Mammary epithelial cell (primary cell): Measurements from ENCODE around the gene BHMT.

Experiments
- EZH2 ChIP-seq: IDR thresholded peaks from 2 replicates; pipeline ENCODE4 v1.6.1; 2012; ENCODE audit warnings: low read length, inconsistent platforms, borderline replicate concordance
- TF ChIP-seq, protein P1 (sequence below), 2 donors: IDR thresholded peaks in 1 of 2; conservative IDR thresholded peaks in 1 of 2; 2 replicates each; pipeline ENCODE4 v1.5.1; 2011 to 2012; ENCODE audit warnings: inconsistent platforms in 2 of 2, low read length in 2 of 2, mild to moderate bottlenecking in 2 of 2, control low read depth in 1 of 2, low read depth in 1 of 2; ENCODE audit not compliant: insufficient read depth in 1 of 2; ENCODE audit errors: extremely low read depth in 1 of 2

DNA sequence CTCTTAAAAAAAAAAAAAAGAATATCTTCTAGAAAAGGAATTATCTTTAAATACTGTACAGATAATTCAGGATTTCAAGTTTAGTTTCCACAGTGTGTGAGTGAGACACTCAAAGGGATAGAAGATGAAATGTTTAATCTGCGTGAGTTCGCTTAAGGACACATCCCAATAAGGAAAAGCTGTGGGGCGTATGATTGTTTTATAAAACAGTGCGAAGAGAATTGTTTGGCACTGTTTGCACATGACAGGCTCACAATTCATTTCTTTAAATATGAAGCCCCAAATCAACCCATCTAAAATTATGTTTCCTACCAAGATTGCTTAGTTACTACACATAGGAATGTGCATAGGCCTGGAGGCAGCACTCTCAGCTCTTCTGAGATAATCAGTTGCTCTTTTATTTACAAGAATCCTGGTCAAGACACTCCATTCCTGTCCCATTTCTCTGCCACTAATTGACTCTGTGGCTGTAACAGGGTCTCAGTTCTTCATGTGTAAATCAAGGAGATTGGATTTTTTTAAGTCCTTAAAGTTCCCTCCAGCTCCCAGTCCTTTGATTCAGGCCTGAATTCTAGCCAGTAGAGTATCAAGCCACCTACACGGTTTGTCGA, 60.1 kb downstream of the BHMT start:
- no peak for TF ChIP-seq EZH2
- TF ChIP-seq, protein P1, sequence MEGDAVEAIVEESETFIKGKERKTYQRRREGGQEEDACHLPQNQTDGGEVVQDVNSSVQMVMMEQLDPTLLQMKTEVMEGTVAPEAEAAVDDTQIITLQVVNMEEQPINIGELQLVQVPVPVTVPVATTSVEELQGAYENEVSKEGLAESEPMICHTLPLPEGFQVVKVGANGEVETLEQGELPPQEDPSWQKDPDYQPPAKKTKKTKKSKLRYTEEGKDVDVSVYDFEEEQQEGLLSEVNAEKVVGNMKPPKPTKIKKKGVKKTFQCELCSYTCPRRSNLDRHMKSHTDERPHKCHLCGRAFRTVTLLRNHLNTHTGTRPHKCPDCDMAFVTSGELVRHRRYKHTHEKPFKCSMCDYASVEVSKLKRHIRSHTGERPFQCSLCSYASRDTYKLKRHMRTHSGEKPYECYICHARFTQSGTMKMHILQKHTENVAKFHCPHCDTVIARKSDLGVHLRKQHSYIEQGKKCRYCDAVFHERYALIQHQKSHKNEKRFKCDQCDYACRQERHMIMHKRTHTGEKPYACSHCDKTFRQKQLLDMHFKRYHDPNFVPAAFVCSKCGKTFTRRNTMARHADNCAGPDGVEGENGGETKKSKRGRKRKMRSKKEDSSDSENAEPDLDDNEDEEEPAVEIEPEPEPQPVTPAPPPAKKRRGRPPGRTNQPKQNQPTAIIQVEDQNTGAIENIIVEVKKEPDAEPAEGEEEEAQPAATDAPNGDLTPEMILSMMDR (conservative IDR thresholded peaks at IDR 0.05 in 1 of 2, IDR thresholded peaks at IDR 0.05 in 1 of 2; ENCODE audit: extremely low read depth in 1 of 2, insufficient read depth in 1 of 2, low read depth in 1 of 2, low read length in 2 of 2), result no peak
